GM21447 (cell line): ENCODE data around the gene TACR1.
A peak's percentile ranks its signal among the peaks of the same experiment; 100 is the strongest.
"Not testable (repeated sequence)": the region's sequence is repeated elsewhere in the genome, so short reads cannot be mapped to it uniquely, and the experiment has no call there.

Experiments
- ATAC-seq: cut with Tn5 transposase; IDR thresholded peaks from one replicate; pipeline ENCODE4 v1.9.1; 2021; ENCODE audit not compliant: unreplicated experiment

The TACR1 gene, protein sequence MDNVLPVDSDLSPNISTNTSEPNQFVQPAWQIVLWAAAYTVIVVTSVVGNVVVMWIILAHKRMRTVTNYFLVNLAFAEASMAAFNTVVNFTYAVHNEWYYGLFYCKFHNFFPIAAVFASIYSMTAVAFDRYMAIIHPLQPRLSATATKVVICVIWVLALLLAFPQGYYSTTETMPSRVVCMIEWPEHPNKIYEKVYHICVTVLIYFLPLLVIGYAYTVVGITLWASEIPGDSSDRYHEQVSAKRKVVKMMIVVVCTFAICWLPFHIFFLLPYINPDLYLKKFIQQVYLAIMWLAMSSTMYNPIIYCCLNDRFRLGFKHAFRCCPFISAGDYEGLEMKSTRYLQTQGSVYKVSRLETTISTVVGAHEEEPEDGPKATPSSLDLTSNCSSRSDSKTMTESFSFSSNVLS

DNA sequence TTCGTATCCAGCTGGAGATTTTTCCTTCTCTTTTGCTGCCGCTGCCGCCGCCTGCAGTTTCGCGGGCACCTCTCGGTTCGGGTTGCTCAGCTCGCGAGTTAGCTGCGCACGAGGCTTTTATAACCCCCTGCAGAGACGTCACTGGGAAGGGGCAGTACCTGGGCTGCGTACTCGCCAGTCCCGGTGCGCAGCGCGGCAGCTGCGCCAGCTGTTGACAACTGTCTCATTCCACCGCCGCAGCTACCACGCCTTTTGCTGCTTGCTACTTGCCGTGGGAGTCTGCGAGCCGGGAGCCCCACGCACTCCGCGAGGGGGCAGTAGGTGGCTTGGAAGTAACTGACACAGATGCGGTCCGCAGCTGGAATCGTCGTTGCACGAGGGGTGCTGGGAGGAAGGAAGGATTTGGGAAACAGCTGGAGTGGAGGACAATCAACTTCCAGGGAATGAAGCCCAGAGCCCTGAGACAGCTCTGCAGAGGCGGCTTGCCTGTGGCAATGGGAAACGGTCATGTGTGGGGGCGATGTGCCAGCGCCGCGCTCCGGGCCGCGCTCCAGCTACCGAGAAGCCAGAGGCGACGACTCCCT, at the start of gene TACR1:
TSS of gene TACR1 (minus strand) at position 93 of the 584 bp plus-strand sequence. CDS start 586 bp downstream, outside the sequence.
- ATAC-seq = peak; percentile 68

DNA sequence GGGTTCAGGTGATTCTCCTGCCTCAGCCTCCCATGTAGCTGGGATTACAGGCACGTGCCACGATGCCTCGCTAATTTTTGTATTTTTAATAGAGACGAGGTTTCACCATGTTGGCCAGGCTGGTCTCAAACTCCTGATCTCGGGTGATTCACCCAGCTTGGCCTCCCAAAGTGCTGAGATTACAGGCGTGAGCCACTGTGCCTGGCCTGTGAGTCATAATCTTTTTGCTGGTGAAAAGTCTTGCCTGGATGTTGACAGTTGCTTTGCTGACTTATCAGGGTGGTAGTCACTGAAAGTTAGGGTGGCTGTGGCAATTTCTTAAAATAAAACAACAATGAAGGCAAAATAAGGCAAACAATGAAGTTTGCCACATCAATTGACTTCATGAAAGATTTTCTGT, 49.3 kb upstream of the TACR1 start:
- not testable (repeated sequence) for ATAC-seq

DNA sequence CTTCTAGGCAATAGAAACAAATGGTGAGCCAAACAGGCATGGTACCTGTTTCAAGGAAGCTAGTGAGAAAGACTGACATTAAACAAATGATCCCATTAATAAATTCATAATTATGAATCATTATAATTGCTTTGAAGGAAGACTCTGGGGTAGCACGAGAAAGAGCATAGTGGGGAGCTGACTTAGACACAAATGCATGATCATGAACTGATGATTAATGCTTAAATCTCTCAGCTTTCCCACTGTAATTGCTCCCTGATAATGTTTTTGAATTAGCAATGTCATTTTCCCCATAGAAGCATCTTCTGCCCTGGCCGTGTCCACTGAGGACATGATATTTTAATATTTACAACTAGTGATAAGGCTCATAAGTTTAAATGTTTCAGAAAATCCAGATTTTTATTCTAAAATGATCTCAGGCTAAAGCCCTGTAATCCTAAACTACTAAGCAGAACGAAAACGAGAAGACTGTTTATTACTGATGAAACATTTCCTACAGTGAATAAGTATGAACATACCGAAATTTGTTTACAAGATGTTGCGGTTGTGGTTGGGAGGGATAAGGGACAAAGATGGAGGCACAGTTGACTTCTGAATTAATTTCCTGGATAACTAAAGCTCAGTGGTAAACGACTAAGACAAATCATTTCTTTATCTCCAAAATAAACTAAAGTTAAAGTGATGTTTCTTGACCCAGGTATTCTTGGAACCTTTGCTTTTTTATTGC, 47.3 kb upstream of the TACR1 start:
- no peak for ATAC-seq

DNA sequence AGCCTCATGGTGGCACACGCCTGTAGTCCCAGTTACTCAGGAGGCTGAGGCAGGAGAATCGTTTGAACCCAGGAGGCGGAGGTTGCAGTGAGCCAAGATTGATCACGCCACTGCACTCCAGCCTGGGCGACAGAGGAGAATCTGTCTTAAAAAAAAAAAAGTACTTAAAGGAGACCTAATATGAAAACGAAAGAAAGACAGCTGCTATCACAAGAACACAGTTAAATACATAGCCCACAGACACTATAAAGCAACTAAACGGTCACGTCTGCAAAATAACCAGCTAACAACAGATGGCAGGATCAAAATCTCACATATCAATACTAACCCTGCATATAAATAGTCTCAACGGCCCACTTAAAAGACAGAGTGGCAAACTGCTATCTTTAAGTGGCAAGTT, 43.9 kb upstream of the TACR1 start:
- no peak for ATAC-seq

DNA sequence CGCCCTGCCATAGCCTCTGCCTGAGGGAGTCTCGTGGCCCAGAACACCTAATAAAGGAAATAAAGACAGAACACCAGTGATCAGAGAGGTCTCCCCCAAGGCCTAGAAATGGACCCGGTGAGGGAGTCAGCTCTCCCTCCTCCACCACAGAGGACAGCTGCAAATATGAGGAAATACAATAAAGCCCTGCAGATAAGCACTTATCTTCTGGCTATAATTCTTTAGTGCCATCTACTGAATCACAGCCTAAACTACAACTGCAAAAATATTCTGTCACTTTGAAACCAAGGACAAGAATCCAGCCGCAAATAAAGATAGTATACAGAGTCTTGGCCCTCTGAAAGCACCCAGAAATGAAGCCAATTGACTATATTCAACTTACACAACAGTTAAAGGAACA, 42.4 kb upstream of the TACR1 start:
- ATAC-seq = no peak

DNA sequence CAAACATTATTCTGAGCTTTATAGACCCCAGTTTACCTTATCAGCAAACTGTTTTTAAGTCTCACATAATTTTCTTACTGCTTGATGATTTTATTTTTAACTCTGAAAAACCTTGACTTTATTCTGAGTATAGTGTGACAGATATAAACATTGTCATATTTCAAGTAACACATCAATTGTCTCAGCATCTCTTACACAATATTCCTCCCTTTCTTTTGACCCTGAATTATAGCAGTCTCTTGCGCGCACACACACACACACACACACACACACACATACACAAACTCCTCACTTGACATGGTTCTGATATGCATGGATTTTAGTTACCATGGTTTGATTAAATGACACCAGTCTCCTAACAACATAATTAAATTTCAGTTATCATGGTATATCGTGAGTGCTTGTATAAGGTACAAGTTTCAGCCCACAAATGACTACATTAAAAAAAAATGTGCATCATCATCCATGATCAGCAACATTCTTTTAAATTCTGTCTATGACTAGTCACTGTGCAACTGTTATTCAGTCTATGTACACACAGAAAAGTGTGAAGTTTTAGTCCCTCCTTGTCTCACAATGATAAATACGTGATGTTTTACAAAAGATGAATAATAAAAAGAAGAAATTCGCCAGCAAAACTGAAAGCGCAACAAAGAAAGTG, 39.5 kb upstream of the TACR1 start:
- no peak for ATAC-seq

DNA sequence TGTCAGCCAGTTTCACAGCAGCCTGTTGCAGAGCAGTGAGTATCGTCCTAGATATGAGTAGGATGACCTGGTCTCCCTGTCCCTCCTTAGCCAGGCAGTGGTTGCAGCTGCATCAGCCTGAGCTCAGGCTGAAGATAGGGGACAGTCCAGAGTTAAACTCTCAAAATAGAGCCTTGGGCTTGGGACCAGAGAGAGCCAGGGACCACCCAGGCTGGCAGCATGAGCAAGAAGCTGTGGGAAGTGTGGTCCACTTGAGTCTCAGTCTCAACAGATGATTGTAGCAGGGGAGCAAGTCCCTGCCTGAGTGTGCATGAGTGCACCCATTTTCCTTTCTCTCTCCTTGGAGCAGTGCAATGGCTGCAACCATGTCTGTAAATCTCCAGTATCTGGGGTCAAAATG, 38.0 kb upstream of the TACR1 start:
- ATAC-seq = no peak

DNA sequence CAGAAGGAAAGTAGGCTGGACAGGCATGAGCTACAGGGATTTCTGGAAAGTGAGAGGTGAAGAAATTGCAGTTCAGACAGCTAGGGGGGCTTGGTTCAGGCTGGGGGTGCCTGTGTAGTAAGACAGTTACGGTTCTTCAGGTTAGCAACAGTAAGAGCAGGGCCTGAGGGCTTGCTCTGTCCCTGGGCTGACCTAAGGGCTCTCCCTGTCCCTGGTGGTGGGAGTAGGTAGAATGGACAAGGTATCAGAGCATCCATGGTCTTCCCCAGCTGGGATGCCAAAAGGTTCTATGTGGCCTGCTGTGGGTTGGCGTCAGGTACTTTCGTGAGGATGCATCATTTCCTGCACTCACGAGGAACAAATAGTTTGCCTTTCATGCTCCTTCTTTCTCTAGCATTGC, 34.6 kb upstream of the TACR1 start:
- no peak for ATAC-seq

DNA sequence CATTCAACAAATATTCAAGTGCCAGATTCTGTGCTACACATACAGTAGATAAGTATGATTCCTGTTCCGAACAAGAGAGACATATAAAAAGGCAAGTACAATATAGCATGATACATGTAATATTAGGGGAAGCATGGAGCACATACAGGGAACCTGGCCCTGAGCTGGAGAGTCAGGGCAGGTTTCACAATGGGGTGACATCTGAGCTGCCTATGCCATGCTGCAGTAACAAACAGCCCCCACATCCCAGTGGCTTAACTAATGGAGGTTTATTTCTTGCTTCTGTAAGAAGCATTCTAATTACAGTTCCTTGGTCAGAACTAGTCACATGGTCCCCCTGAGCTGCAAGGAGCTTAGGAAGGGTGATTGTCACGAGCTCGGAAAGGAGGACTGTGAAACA, 27.3 kb upstream of the TACR1 start:
- ATAC-seq = no peak

DNA sequence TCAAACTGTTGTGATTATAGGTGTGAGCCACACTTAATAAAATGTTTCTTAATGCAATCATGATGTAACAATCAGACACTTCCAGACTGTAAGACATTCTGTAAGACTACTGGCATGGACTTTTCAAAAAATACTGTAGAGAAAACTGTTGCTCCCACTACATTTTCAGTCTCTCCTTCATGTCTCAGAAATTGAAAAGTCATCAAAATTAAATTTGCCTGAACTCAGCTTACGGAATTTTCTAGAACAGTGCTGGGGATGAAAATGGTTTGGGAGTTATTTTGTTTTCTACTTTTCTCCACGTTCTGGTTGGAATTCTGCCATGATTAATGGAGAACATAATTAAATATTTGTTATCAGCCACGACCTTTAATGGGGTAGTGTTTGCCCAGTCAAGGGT, 26.8 kb upstream of the TACR1 start:
- ATAC-seq = no peak

DNA sequence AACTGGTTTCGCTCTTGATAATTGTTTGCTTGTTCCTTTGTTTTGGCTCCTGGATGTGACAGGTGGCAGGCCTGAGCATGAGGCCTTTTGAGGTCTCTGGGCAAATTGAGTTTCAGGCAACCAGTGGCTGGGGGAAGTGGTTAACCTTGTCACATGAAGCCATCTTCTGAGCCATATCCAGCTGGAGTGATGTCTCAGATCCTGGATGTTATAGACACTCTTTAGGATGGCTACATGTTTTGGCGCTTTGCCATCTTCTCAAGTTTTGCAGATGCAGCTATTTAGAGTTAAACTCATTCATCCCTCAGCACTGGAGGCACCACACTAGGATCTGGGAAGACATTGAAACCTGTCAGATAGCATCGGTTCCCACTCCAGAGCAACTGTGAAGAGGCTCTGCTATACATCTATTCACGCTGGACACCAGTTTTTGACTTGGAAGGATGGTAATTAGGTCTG, 25.3 kb upstream of the TACR1 start:
- ATAC-seq = no peak

DNA sequence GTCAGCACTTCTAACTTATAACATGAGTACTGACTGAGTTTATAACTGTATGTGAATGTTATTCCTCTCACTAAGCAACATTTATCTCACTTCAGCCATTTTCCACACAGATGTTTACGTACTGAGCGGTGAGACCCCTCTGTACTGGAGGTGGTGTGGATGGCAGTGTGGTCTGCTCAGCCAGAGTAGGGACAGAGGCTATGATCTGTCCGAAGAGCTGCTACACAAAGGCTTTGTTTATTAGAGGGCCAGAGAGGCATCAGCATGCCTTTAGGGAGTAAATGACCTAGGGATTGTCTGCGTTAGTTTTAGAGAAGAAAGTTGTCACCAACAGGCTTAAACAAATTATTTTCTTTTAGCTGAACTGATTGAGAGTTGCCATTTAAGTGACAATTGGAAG, 23.2 kb upstream of the TACR1 start:
- ATAC-seq = no peak

DNA sequence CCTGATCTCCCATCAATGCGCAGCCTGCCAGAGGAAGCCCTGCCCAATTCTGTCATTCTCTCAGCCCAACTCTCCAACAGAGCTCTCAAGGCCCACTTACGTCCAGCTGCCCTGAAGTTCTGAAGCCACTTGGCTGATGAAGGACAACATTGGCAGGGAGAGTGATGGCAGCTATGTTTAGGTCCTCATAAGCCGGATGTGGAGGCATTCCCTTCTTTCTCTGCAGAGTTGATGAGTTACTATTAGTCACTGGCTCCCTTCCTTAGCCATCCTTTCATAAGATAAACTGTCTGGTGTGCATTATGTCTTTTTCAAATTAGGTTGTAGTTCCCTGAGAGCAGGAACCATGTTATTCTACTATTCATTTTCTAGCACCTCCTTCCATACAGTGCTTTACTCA, 22.5 kb upstream of the TACR1 start:
- no peak for ATAC-seq

DNA sequence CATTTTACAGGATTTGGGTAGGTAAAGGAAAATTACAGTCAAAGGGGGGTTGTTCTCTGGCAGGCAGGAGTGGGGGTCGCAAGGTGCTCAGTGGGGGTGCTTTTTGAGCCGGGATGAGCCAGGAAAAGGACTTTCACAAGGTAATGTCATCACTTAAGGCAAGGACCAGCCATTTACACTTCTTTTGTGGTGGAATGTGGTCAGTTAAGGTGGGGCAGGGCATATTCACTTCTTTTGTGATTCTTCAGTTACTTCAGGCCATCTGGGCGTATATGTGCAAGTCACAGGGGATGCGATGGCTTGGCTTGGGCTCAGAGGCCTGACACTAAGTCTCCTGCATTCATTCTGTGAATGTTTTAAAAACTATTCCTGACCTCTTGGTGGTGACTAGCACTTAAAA, 19.9 kb upstream of the TACR1 start:
- not testable (repeated sequence) for ATAC-seq

DNA sequence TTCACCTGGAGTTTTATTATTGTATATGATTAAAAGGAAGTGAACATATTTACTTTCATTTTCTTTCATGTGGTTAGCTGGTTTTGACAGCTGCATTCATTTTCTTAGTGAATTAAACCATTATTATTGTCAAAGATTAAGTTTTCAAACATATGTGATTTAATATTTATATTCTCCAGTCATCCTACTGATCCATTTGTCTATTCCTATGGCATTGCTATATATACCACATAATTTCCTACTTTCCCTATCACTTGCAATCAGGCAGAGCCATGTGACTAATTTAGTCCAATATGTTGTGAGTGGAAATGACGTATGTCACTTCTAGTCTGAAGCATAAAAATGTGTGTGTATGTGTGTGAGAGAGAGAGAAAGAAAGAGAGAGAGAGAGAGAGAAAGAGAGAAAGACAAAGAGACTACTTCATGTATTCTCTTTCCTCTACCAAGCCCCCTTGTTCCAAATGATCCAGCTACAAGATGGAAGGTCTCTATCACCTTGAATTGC, 12.0 kb upstream of the TACR1 start:
- no peak for ATAC-seq

DNA sequence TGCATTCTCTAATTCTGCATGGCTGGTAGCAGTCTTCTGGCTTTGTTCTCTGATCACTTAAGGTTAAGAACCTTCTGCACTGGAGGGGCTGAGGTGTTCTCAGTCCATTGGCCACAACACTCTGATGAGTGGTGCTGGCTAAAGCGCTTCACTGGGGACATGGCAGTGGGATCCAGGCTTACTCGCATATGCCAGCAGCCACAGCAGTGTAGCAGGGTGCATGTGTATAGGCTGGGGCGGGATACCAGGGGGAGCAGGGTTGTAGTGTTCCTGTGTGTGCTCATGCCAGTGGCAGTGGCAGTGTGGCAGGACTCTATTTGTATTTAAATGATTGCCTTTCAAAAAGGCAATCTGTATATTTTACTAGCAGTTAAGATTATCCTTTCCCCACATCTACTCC, 11.1 kb upstream of the TACR1 start:
- no peak for ATAC-seq

DNA sequence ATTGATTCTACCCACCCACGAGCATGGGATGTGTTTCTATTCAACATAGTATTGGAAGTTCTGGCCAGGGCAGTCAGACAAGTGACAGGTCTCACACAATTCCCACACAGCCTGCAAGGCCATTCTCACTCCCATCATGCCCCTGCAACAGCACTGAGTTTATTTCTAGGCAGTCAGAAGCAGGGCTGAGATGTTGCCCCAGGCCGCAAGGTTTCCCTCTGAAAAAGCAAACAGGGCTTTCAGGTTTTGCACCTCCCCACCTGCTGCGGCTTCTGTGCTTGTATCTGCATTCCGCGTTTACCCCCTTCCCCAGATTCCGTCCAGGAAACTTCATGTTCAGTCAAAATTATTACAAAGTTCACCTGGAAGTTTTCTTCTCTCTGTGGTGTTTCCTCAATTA, 9.4 kb upstream of the TACR1 start:
- ATAC-seq = no peak

DNA sequence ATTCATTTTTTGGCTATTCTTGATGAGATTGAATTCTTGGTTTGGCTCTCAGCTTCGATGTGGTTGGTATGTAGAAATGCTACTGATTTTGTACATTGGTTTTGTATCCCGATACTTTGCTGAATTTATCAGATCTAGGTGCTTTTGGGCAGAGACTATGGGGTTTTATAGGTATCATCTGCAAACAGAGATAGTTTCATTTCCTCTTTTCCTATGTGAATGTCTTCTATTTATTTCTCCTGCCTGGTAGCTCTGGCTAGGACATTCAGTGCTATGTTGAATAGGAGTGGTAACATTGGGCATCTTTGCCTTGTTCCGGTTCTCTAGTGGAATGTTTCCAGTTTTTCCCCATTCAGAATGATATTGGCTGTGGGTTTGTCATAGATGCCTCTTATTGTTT, 5.5 kb upstream of the TACR1 start:
- no peak for ATAC-seq

DNA sequence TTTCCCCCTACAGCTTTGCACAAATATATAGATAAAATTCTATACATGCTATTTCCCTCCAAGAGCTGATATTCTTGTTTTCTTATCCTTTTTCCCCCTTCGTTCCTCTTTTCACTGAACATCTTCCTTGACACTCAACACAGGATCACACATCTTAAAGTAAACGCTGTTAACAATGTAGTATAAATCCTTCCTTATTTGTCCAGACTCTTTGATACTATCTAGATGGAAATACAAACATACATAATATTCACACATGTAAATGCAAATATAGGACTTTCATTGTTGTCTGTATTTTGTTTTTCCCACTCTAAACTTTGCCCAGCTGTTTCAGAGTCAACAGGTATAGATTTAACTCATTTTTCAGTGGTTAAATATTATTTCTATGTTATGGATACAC, 3.0 kb upstream of the TACR1 start:
- ATAC-seq = no peak

DNA sequence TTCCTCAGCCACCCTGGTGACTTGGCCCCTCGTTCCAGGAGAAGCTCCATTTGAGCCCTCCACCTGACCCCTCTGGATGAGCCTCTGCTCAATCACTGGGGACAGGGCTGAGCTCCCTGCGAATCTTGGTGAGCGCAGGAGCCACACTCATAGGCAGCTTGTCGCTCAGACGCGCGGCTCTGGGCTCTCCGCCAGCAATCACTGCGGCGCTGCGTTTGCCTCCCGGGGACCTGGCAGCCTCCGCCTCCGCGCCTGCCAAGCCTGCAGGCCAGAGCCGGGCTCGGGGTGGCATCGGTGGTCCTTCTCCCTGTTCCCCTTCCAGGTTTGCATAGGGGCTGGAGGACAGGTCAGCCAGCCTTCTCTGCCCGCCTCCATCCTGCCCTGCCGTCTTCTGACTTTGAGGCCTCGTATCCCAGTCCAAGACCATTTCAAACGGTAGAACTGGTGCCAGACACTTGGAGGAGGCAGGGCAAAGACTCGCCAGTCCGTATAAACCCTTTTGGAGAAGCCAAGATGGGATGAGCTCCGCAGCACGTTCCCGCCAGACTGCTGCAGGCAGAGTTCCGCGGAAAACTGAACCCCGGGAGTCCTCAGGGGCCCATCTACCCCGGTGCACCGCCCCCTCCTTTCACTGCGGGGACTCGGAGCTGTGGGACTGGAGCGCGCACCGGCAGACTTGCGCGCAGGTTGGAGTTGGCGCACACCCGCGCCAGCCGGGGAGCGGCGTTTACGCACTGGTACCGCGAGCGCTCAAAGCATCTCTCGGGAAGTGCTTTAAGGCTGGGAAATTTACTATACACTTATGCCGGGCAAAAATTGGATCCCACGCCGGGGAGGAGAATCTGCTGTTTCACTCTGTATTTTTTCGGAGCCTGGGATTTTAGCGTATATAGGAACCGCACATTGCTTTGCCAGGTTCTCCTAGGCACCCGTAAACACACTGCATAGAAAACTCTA, 1.1 kb upstream of the TACR1 start:
- no peak for ATAC-seq
